GM12873 (cell line): ENCODE results near the gene HBG2.

Source experiments
- CTCF ChIP-seq: IDR thresholded peaks from 2 replicates; pipeline ENCODE4 v1.5.1; 2012; ENCODE audit warnings: low read depth, mild to moderate bottlenecking, moderate library complexity, low read length, control low read depth; ENCODE audit not compliant: insufficient read depth; ENCODE audit errors: missing control alignments

Gene HBG2

DNA sequence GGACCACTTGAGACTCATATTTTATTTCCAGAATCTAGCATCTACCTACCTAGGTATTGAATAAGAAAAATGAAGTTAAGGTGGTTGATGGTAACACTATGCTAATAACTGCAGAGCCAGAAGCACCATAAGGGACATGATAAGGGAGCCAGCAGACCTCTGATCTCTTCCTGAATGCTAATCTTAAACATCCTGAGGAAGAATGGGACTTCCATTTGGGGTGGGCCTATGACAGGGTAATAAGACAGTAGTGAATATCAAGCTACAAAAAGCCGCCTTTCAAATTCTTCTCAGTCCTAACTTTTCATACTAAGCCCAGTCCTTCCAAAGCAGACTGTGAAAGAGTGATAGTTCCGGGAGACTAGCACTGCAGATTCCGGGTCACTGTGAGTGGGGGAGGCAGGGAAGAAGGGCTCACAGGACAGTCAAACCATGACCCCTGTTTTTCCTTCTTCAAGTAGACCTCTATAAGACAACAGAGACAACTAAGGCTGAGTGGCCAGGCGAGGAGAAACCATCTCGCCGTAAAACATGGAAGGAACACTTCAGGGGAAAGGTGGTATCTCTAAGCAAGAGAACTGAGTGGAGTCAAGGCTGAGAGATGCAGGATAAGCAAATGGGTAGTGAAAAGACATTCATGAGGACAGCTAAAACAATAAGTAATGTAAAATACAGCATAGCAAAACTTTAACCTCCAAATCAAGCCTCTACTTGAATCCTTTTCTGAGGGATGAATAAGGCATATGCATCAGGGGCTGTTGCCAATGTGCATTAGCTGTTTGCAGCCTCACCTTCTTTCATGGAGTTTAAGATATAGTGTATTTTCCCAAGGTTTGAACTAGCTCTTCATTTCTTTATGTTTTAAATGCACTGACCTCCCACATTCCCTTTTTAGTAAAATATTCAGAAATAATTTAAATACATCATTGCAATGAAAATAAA, 29.8 kb downstream of the HBG2 start:
- TF ChIP-seq CTCF: no peak

DNA sequence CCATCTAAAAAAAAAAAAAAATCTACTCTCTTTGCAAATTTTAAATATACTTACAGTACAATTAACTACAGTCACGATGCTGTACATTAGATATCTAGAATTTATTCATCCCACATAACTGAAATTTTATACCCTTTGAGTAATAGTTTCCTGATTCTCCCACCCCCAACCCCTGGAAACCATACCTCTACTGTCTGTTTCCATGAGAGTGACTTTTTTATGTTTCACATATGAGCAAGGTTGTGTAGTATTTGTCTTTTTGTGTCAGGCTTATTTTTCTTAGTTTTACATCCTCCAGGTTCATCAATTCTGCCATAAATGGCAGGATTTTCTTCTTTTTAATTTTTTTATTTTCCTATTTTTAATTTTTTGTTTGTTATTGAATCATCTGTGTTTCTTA, 30.9 kb downstream of the HBG2 start:
- no peak for TF ChIP-seq CTCF

DNA sequence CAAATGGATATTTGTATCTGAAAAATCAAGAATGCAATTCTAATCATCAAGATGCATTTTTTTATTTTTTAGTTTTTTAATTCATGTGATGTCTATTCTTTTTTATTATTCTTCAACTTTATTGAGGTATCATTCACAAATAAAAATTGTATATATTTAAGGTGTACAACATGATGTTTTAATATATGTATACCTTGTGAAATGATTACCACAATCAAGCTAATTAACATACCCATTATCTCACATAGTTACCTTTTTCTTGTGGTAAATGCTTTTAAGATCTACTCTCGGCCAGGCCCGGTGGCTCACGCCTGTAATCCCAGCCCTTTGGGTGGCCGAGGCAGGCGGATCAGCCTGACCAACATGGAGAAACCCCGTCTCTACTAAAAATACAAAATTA, 31.4 kb downstream of the HBG2 start:
- no peak for TF ChIP-seq CTCF

GRCh38 chr11:5210376-5210885, 44.1 kb downstream of the HBG2 start:
- no peak for TF ChIP-seq CTCF

DNA sequence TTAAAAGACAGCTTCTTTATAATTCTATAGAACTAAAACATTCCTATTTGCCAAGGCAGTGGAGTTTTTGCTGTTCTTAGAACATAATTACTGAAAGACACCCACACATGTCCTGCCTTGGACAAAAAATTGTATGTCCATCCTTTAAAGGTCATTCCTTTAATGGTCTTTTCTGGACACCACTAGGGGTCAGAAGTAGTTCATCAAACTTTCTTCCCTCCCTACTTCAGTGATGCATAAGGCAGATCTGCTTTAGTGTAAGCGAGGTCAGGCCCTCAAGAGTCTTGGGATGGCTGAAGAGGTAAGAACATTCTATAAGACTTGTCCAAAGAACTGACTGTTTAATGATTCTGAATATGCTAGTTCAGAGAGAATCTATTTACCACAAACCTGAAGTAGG, 49.8 kb downstream of the HBG2 start:
- TF ChIP-seq CTCF: peak; percentile 51

DNA sequence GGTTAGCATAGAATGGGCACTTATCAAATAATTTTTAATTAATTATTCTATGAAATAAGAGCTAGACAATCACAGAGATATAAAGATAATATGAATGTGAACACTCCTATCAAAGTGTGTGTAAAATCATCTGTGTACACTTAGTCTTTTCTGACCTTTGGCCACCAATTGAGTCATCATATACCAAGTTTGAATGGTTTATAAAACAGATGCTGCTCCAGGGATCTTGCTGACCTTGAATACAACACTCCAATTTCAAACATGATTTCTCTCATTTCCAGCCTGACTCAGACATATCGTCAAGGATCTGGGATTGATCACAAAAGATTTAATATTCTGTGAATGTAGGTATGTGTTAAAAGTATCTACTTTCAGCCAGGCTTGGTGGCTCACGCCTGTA, 51.2 kb downstream of the HBG2 start:
- no peak for TF ChIP-seq CTCF
